Fibroblast of mammary gland (primary cell): Measurements from ENCODE around the gene TRIM52.
A peak's percentile ranks its signal among the peaks of the same experiment; 100 is the strongest.

Experiments
- DNase-seq: peaks from one replicate; pipeline ENCODE4 v3.0.0-alpha.2; 2010; ENCODE audit warnings: low read depth
- H3K4me3 ChIP-seq: 2 replicates; pipeline ENCODE4 v1.5.1; 2011; ENCODE audit warnings: low read depth, mild to moderate bottlenecking, low read length, moderate library complexity; ENCODE audit not compliant: control insufficient read depth
- CTCF ChIP-seq: conservative IDR thresholded peaks from 2 replicates; pipeline ENCODE4 v1.5.1; 2011; ENCODE audit warnings: low read depth, low read length, inconsistent platforms; ENCODE audit not compliant: control insufficient read depth, insufficient read depth

TRIM52 gene

GRCh38 chr5:181230551-181230950 lies 30.4 kb downstream of the TRIM52 start:
- H3K4me3 ChIP-seq, result no peak overlapping the region
- TF ChIP-seq CTCF, result no peak
- no peak for DNase-seq

- no peak overlapping the region for H3K4me3 ChIP-seq
- TF ChIP-seq CTCF, result no peak
- no peak for DNase-seq
These were observed 30.9 kb downstream of the TRIM52 start for GRCh38 chr5:181229996-181230395.

GRCh38 chr5:181224390-181225229 lies 36.3 kb downstream of the TRIM52 start:
- peak overlapping the region; percentile 81 for H3K4me3 ChIP-seq
- DNase-seq, result no peak
- TF ChIP-seq CTCF, result no peak

GRCh38 chr5:181223729-181224389 lies 37.1 kb downstream of the TRIM52 start:
- H3K4me3 ChIP-seq, result peak overlapping the region; percentile 81
- DNase-seq, result no peak
- TF ChIP-seq CTCF, result no peak

- TF ChIP-seq CTCF, result peak; percentile 10
- peak within 1 kb of the TSS; percentile 81 for H3K4me3 ChIP-seq
- DNase-seq, result peak; percentile 99
These were observed 37.8 kb downstream of the TRIM52 start, which contains the start of gene TRIM41 for GRCh38 chr5:181223058-181223728. TSS of gene TRIM41 (plus strand) at chr5:181223281. CDS start at chr5:181224000, 719 bp downstream.

- peak overlapping the region; percentile 81 for H3K4me3 ChIP-seq
- no peak for TF ChIP-seq CTCF
- DNase-seq, result no peak
These were observed 38.3 kb downstream of the TRIM52 start for GRCh38 chr5:181222630-181223057.
